ENCODE measurements around the gene KLHDC7A. TPM values are rescaled to one million over a fixed set of nuclear protein-coding genes. Genes with fewer than 3 reads are reported as not detected.

The KLHDC7A gene
- total RNA-seq, 2 donors from 2014 or later = not detected

GRCh38 chr1:18527921-18528320 is 47.2 kb downstream of the KLHDC7A start:
- H3K27me3 Mint-ChIP-seq = peaks cover 51% of the 10 kb centered on the region
- H3K36me3 Mint-ChIP-seq (ENCODE audit: low read depth) = peaks cover 5% of the 10 kb centered on the region
- no peaks in the 10 kb centered on the region for H3K9me3 ChIP-seq (ENCODE audit: control insufficient read depth, low read length, poor library complexity, severe bottlenecking)
- H3K4me3 Mint-ChIP-seq = no peak overlapping the region
- no peaks in the 10 kb centered on the region for H3K4me1 Mint-ChIP-seq
- DNase-seq (no peak), ATAC-seq (no peak)
- H3K27ac Mint-ChIP-seq = no peak overlapping the region

- Mint-ChIP-seq H3K27me3 (peaks cover 58% of the 10 kb centered on the region), H3K4me1 (no peaks in the 10 kb centered on the region), H3K27ac (no peak overlapping the region), H3K4me3 (no peak overlapping the region), H3K36me3 (ENCODE audit: low read depth) (peaks cover 5% of the 10 kb centered on the region)
- no peak for DNase-seq
- no peak for ATAC-seq
- H3K9me3 ChIP-seq (ENCODE audit: control insufficient read depth, low read length, poor library complexity, severe bottlenecking) = no peaks in the 10 kb centered on the region
Observed at GRCh38 chr1:18528616-18529015, 47.9 kb downstream of the KLHDC7A start.

GRCh38 chr1:18529714-18530113 is 49.0 kb downstream of the KLHDC7A start:
- no peak for ATAC-seq
- Mint-ChIP-seq H3K4me1 (peaks cover 2% of the 10 kb centered on the region), H3K27ac (no peak overlapping the region), H3K4me3 (no peak overlapping the region), H3K27me3 (peaks cover 69% of the 10 kb centered on the region), H3K36me3 (ENCODE audit: low read depth) (peaks cover 8% of the 10 kb centered on the region)
- H3K9me3 ChIP-seq (ENCODE audit: control insufficient read depth, low read length, poor library complexity, severe bottlenecking) = no peaks in the 10 kb centered on the region
- DNase-seq = no peak

GRCh38 chr1:18530587-18531502 is 50.1 kb downstream of the KLHDC7A start:
- no peak overlapping the region for H3K4me3 Mint-ChIP-seq
- ATAC-seq (no peak), DNase-seq (no peak)
- peaks cover 79% of the 10 kb centered on the region for H3K27me3 Mint-ChIP-seq
- H3K9me3 ChIP-seq (ENCODE audit: control insufficient read depth, low read length, poor library complexity, severe bottlenecking) = no peaks in the 10 kb centered on the region
- peaks cover 9% of the 10 kb centered on the region for H3K36me3 Mint-ChIP-seq (ENCODE audit: low read depth)
- peaks cover 2% of the 10 kb centered on the region for H3K4me1 Mint-ChIP-seq
- no peak overlapping the region for H3K27ac Mint-ChIP-seq

GRCh38 chr1:18531503-18531845 is 50.7 kb downstream of the KLHDC7A start:
- Mint-ChIP-seq H3K27ac (no peak overlapping the region), H3K4me1 (peaks cover 2% of the 10 kb centered on the region), H3K27me3 (peaks cover 80% of the 10 kb centered on the region), H3K4me3 (no peak overlapping the region), H3K36me3 (ENCODE audit: low read depth) (peaks cover 9% of the 10 kb centered on the region)
- no peak for ATAC-seq
- DNase-seq = no peak
- no peaks in the 10 kb centered on the region for H3K9me3 ChIP-seq (ENCODE audit: control insufficient read depth, low read length, poor library complexity, severe bottlenecking)

GRCh38 chr1:18532390-18533170 is 51.9 kb downstream of the KLHDC7A start:
- peaks cover 2% of the 10 kb centered on the region for H3K4me1 Mint-ChIP-seq
- no peak overlapping the region for H3K27ac Mint-ChIP-seq
- peaks cover 9% of the 10 kb centered on the region for H3K36me3 Mint-ChIP-seq (ENCODE audit: low read depth)
- peaks cover 80% of the 10 kb centered on the region for H3K27me3 Mint-ChIP-seq
- H3K9me3 ChIP-seq (ENCODE audit: control insufficient read depth, low read length, poor library complexity, severe bottlenecking) = no peaks in the 10 kb centered on the region
- no peak for ATAC-seq
- H3K4me3 Mint-ChIP-seq = no peak overlapping the region
- no peak for DNase-seq

GRCh38 chr1:18533259-18533658 is 52.5 kb downstream of the KLHDC7A start:
- H3K4me1 Mint-ChIP-seq = peaks cover 2% of the 10 kb centered on the region
- peaks cover 9% of the 10 kb centered on the region for H3K36me3 Mint-ChIP-seq (ENCODE audit: low read depth)
- no peak overlapping the region for H3K27ac Mint-ChIP-seq
- peaks cover 87% of the 10 kb centered on the region for H3K27me3 Mint-ChIP-seq
- H3K4me3 Mint-ChIP-seq = no peak overlapping the region
- DNase-seq (no peak), ATAC-seq (no peak)
- no peaks in the 10 kb centered on the region for H3K9me3 ChIP-seq (ENCODE audit: control insufficient read depth, low read length, poor library complexity, severe bottlenecking)

- no peak overlapping the region for H3K4me3 Mint-ChIP-seq
- no peaks in the 10 kb centered on the region for H3K9me3 ChIP-seq (ENCODE audit: control insufficient read depth, low read length, poor library complexity, severe bottlenecking)
- ATAC-seq (no peak), DNase-seq (no peak)
- H3K36me3 Mint-ChIP-seq (ENCODE audit: low read depth) = peaks cover 9% of the 10 kb centered on the region
- peaks cover 79% of the 10 kb centered on the region for H3K27me3 Mint-ChIP-seq
- H3K27ac Mint-ChIP-seq = no peak overlapping the region
- H3K4me1 Mint-ChIP-seq = peaks cover 2% of the 10 kb centered on the region
Observed at GRCh38 chr1:18534810-18535205, 54.1 kb downstream of the KLHDC7A start.

Other genes with a start within 250 kb of the KLHDC7A start
- gene PAX7, start 149.9 kb downstream of the KLHDC7A start, total RNA-seq = not detected